AG08395 (cell line): ENCODE measurements around the gene PCDHB7.
"Not testable (repeated sequence)": the region's sequence is repeated elsewhere in the genome, so short reads cannot be mapped to it uniquely, and the experiment has no call there.

Source experiments
- DNase-seq: peaks from one replicate; pipeline ENCODE4 v3.0.0; 2012; ENCODE audit warnings: mixed read lengths, low spot score

The PCDHB7 gene

DNA sequence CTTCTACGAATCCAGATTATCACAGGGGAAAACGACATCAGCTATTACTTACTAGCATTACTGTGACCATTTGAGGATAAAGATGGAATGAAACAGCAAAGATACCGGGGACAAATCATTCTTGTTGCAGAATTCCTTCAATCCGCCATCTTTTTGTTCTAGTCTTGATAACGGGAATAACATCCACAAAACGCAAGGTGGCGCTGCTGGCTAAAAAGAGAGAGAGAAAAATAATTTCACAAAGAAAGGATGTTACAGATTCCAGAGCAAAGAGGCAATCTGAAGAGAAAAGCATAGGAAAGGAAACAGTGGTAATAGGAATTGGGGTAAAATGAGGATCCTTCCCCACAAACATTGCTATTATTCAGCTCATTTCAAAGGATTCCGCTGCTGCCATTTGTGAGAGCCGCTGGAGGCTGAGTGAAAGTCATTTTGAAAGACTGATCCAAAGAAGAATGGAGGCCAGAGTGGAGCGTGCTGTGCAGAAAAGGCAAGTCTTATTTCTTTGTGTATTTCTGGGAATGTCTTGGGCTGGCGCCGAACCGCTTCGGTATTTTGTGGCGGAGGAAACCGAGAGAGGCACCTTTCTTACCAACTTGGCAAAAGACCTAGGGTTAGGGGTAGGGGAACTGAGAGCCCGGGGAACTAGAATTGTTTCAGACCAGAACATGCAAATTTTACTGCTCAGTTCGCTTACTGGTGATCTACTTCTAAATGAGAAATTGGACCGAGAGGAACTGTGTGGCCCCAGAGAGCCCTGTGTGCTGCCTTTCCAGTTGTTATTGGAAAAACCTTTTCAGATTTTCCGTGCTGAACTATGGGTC lies at the start of gene PCDHB7:
TSS of gene PCDHB7 (plus strand) at position 264 of the 824 bp plus-strand sequence. CDS start at position 456, 192 bp downstream.
- DNase-seq, result peak; percentile 36

DNA sequence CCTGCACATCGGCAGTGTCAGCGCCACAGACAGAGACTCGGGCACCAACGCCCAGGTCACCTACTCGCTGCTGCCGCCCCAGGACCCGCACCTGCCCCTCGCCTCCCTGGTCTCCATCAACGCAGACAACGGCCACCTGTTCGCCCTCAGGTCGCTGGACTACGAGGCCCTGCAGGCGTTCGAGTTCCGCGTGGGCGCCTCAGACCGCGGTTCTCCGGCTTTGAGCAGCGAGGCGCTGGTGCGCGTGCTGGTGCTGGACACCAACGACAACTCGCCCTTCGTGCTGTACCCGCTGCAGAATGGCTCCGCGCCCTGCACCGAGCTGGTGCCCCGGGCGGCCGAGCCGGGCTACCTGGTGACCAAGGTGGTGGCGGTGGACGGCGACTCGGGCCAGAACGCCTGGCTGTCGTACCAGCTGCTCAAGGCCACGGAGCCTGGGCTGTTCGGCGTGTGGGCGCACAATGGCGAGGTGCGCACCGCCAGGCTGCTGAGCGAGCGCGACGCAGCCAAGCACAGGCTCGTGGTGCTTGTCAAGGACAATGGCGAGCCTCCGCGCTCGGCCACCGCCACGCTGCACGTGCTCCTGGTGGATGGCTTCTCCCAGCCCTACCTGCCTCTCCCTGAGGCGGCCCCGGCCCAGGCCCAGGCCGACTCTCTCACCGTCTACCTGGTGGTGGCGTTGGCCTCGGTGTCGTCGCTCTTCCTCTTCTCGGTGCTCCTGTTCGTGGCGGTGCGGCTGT lies 48.9 kb upstream of the PCDHB7 start:
- DNase-seq, result not testable (repeated sequence)

DNA sequence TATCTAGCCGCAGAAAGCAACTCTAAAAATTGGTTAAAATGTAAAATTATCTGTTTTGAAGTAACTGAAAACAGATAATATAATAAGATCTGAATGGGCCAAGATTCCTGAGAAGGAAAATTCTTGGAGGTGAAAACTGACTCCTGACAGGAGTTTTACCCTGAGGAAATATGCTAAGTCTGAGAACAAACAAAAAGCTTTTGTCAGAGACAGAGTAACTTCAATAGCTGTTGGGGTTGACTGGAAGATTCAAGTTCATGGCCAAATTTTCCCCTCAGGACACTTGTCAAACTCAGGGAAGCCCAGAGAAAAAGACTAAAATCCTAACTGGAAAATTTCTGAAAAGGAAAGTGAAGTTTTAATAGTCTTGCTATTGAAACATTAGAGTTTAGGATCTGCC lies 45.1 kb upstream of the PCDHB7 start:
- DNase-seq, result no peak

DNA sequence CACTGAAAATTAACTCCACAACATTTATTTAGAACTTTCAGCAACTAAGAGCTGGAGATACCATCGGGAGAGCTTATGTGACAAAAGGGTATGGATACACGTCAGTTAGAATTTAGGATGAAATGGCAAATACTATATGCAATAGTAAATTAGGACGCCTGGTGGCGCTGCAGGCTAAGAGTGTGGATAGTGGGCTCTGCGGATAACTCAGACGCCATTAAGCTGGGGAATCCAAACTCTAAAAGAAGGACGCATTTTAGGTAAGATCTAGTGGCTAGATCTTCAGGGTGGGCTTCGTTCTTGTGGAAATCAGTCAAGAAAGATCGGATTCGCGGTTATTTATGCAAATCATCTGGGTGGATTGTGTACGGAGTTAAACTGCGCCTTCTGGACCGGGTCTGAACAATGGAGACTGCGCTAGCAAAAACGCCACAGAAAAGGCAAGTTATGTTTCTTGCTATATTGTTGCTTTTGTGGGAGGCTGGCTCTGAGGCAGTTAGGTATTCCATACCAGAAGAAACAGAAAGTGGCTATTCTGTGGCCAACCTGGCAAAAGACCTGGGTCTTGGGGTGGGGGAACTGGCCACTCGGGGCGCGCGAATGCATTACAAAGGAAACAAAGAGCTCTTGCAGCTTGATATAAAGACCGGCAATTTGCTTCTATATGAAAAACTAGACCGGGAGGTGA lies 37.3 kb upstream of the PCDHB7 start, which contains the start of gene PCDHB5:
TSS of gene PCDHB5 (plus strand) at position 177 of the 688 bp plus-strand sequence. CDS start at position 406, 229 bp downstream.
- DNase-seq, result peak; percentile 19

DNA sequence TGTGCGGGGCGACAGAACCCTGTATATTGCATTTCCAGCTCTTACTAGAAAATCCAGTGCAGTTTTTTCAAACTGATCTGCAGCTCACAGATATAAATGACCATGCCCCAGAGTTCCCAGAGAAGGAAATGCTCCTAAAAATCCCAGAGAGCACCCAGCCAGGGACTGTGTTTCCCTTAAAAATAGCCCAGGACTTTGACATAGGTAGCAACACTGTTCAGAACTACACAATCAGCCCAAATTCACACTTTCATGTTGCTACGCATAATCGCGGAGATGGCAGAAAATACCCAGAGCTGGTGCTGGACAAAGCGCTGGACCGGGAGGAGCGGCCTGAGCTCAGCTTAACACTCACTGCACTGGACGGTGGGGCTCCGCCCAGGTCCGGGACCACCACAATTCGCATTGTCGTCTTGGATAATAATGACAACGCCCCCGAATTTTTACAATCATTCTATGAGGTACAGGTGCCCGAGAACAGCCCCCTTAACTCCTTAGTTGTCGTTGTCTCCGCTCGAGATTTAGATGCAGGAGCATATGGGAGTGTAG lies 36.7 kb upstream of the PCDHB7 start:
- no peak for DNase-seq

DNA sequence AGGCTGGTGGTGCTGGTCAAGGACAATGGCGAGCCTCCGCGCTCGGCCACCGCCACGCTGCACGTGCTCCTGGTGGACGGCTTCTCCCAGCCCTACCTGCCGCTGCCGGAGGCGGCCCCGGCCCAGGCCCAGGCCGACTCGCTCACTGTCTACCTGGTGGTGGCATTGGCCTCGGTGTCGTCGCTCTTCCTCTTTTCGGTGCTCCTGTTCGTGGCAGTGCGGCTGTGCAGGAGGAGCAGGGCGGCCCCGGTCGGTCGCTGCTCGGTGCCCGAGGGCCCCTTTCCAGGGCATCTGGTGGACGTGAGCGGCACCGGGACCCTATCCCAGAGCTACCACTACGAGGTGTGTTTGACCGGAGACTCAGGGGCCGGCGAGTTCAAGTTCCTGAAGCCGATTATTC lies 35.1 kb upstream of the PCDHB7 start:
- not testable (repeated sequence) for DNase-seq

DNA sequence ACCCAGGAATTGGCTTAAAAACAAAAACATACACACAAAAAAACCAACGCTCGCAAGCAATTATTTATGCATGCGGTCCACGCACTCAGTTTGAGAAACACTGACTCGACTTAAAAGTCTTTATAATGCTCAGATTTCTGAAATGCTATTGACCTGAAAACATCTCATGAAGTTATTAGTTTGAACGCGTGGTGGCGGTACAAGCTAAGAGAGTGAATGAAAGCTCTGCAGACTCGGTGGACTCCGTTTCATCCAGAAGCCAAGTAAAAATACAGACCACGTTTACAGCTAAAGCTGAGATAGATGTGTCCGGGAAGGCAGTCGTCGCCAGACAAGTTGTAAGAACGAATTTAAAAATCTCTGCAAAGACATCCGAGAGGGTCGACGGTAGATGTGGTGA lies 22.6 kb upstream of the PCDHB7 start, which contains the start of gene PCDHB6:
TSS of gene PCDHB6 (plus strand) at position 246 of the 400 bp plus-strand sequence. CDS start 201 bp downstream, outside the sequence.
- peak; percentile 19 for DNase-seq

DNA sequence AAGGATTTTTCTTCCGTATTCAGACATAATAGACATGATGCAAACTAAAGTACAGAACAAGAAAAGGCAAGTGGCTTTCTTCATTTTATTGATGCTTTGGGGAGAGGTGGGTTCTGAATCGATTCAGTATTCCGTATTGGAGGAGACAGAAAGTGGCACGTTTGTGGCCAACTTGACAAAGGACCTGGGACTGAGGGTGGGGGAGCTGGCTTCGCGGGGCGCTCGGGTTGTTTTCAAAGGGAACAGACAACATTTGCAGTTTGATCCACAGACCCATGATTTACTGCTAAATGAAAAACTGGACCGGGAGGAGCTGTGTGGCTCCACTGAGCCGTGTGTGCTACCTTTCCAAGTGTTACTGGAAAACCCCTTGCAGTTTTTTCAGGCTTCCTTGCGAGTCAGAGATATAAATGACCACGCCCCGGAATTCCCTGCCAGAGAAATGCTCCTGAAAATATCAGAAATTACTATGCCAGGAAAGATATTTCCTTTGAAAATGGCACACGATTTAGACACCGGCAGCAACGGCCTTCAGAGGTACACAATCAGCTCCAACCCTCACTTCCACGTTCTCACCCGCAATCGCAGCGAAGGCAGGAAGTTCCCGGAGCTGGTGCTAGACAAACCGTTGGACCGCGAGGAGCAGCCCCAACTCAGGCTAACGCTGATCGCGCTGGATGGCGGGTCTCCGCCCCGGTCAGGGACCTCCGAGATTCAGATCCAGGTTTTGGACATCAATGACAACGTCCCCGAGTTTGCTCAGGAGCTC lies 22.0 kb upstream of the PCDHB7 start:
- DNase-seq, result no peak

DNA sequence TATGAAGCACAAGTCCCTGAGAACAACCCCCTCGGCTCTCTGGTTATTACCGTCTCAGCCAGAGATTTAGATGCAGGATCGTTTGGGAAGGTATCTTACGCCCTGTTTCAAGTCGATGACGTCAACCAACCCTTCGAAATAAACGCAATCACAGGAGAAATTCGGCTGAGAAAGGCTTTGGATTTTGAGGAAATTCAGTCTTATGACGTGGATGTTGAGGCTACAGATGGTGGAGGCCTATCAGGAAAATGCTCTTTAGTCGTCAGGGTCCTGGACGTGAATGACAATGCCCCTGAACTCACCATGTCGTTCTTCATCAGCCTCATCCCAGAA lies 21.5 kb upstream of the PCDHB7 start:
- DNase-seq, result no peak

DNA sequence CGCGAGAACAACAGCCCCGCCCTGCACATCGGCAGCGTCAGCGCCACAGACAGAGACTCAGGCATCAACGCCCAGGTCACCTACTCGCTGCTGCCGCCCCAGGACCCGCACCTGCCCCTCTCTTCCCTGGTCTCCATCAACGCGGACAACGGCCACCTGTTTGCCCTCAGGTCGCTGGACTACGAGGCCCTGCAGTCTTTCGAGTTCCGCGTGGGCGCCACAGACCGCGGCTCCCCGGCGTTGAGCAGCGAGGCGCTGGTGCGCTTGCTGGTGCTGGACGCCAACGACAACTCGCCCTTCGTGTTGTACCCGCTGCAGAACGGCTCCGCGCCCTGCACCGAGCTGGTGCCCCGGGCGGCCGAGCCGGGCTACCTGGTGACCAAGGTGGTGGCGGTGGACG lies 20.8 kb upstream of the PCDHB7 start:
- DNase-seq, result not testable (repeated sequence)

DNA sequence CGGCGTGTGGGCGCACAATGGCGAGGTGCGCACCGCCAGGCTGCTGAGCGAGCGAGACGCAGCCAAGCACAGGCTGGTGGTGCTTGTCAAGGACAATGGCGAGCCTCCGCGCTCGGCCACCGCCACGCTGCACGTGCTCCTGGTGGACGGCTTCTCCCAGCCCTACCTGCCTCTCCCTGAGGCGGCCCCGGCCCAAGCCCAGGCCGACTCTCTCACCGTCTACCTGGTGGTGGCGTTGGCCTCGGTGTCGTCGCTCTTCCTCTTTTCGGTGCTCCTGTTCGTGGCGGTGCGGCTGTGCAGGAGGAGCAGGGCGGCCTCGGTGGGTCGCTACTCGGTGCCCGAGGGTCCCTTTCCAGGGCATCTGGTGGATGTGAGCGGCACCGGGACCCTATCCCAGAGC lies 20.3 kb upstream of the PCDHB7 start:
- DNase-seq, result not testable (repeated sequence)

DNA sequence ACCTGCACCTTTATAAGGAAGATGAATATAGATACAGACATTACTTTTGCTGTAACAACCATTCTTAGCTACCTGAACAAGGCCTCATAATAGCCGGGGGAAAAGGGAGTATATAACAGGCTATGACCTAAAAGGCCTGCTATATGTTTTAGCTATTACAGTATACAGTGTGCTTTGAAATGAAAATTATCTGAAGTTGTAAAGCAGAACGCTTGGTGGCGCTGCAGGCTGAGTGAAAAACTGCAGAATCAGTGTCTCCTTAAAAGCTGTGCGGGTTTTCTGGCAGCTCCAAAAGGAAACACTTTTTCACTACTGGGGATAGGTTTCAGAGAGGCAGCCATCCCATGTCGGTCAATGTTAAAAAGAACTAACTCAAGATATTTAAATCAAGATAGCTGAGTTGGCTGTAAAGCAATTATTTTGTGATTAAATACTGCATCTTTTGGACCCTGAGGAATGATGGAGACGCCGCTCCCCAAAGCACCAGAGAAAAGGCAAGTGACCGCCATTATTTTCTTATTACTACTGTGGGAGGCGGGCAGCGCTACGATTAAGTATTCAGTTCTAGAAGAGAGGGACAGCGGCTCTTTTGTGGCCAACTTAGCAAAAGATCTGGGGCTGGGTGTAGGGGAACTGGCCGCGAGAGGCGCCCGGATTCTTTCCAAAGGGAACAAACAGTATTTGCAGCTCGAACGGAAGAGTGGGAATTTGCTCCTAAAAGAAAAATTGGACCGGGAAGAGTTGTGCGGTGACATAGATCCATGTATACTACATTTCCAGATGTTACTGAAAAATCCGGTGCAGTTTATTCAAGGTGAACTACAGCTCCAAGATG lies 16.7 kb upstream of the PCDHB7 start:
- no peak for DNase-seq

DNA sequence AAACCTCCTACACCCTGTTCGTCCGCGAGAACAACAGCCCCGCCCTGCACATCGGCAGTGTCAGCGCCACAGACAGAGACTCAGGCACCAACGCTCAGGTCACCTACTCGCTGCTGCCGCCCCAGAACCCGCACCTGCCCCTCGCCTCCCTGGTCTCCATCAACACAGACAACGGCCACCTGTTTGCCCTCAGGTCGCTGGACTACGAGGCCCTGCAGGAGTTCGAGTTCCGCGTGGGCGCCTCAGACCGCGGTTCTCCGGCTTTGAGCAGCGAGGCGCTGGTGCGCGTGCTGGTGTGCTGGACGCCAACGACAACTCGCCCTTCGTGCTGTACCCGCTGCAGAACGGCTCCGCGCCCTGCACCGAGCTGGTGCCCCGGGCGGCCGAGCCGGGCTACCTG lies 15.1 kb upstream of the PCDHB7 start:
- DNase-seq, result not testable (repeated sequence)

DNA sequence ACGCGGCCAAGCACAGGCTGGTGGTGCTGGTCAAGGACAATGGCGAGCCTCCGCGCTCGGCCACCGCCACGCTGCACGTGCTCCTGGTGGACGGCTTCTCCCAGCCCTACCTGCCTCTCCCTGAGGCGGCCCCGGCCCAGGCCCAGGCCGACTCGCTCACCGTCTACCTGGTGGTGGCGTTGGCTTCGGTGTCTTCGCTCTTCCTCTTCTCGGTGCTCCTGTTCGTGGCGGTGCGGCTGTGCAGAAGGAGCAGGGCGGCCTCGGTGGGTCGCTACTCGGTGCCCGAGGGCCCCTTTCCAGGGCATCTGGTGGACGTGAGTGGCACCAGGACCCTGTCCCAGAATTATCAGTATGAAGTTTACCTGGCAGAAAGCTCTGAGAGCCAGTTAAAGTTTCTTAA lies 14.5 kb upstream of the PCDHB7 start:
- DNase-seq, result not testable (repeated sequence)

DNA sequence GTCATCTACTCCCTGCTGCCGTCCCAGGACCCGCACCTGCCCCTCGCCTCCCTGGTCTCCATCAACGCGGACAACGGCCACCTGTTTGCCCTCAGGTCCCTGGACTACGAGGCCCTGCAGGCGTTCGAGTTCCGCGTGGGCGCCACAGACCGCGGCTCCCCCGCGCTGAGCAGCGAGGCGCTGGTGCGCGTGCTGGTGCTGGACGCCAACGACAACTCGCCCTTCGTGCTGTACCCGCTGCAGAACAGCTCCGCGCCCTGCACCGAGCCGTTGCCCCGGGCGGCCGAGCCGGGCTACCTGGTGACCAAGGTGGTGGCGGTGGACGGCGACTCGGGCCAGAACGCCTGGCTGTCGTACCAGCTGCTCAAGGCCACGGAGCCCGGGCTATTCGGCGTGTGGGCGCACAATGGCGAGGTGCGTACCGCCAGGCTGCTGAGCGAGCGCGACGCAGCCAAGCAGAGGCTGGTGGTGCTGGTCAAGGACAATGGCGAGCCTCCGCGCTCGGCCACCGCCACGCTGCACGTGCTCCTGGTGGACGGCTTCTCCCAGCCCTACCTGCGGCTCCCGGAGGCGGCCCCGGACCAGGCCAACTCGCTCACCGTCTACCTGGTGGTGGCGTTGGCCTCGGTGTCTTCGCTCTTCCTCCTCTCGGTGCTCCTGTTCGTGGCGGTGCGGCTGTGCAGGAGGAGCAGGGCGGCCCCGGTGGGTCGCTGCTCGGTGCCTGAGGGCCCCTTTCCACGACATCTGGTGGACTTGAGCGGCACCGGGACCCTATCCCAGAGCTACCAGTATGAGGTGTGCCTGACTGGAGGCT lies 2.1 kb downstream of the PCDHB7 start:
- not testable (repeated sequence) for DNase-seq

DNA sequence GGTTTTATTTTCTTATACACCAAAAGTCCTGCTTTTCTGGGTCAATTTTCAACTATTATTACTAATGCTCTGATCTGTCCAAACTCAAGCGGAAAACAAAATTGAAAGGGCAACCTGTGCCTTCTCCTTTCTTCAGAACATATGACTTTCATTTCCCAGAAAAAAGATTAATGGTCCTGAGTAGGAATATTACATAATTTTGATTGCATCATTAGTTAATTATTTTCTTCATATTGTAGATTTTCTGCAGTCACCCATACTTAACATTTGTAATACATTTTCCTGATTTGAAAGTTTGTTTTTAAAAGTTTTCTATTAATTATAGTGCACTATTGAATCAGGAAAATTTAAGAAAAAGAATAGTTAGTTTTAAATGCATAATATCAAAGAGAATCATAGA lies 3.5 kb downstream of the PCDHB7 start:
- DNase-seq, result no peak

DNA sequence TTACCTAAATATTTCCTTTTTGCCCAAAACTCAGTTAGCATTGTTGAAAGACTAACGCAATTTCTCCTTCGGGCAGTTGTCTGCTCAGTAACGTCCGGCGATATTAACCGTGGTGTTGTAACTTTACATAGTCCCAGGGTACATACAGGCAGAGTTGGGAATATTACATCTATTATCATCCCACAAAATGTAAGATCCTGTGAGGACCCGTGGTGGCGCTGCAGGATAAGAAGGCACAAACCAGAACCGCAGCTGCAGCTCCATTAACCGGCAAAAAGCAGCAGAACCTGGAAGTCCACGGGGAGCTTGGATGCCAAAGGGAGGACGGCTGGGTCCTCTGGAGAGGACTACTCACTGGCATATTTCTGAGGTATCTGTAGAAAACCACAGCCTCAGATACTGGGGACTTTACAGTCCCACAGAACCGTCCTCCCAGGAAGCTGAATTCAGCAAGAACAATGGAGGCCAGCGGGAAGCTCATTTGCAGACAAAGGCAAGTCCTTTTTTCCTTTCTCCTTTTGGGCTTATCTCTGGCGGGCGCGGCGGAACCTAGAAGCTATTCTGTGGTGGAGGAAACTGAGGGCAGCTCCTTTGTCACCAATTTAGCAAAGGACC lies 5.2 kb downstream of the PCDHB7 start, which contains the start of gene PCDHB8:
TSS of gene PCDHB8 (plus strand) at position 214 of the 615 bp plus-strand sequence. CDS start at position 459, 245 bp downstream.
- DNase-seq, result not testable (repeated sequence)

DNA sequence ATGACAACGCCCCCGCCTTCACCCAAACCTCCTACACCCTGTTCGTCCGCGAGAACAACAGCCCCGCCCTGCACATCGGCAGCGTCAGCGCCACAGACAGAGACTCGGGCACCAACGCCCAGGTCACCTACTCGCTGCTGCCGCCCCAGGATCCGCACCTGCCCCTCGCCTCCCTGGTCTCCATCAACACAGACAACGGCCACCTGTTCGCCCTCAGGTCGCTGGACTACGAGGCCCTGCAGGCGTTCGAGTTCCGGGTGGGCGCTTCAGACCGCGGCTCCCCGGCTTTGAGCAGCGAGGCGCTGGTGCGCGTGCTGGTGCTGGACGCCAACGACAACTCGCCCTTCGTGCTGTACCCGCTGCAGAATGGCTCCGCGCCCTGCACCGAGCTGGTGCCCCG lies 6.9 kb downstream of the PCDHB7 start:
- not testable (repeated sequence) for DNase-seq

DNA sequence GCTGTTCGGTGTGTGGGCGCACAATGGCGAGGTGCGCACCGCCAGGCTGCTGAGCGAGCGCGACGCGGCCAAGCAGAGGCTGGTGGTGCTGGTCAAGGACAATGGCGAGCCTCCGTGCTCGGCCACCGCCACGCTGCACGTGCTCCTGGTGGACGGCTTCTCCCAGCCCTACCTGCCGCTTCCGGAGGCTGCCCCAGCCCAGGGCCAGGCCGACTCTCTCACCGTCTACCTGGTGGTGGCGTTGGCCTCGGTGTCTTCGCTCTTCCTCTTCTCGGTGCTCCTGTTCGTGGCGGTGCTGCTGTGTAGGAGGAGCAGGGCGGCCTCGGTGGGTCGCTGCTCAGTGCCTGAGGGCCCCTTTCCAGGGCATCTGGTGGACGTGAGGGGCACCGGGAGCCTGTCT lies 7.4 kb downstream of the PCDHB7 start:
- not testable (repeated sequence) for DNase-seq
